HL-60 (cell line): ENCODE results near the gene TAAR8.

Experiments used
- DNase-seq, 2 experiments: peaks; one replicate each; pipeline ENCODE4 v3.0.0-alpha.2; 2010 to 2020; ENCODE audit warnings: low read depth in 1 of 2, low spot score in 1 of 2
- H3K27ac ChIP-seq: fragments of 250-450 bp; sonication (Bioruptor Pico); replicated peaks from 2 replicates; pipeline ENCODE4 v1.5.1; 2020; ENCODE audit warnings: mild to moderate bottlenecking, moderate library complexity
- H3K27me3 ChIP-seq: fragments of 250-450 bp; sonication (Bioruptor Pico); 2 replicates; pipeline ENCODE4 v1.5.1; 2021; ENCODE audit warnings: mild to moderate bottlenecking, moderate library complexity; ENCODE audit not compliant: insufficient read depth, poor library complexity, severe bottlenecking
- H3K4me3 ChIP-seq: replicated peaks from 2 replicates; pipeline ENCODE4 v1.5.1; 2011; ENCODE audit warnings: mild to moderate bottlenecking, control low read depth, low read length; ENCODE audit not compliant: insufficient read depth
- GABPA ChIP-seq: IDR thresholded peaks from 2 replicates; pipeline ENCODE4 v1.6.1; 2012; ENCODE audit warnings: low read depth
- POLR2AphosphoS5 ChIP-seq: IDR thresholded peaks from 2 replicates; pipeline ENCODE4 v1.6.1; 2012; ENCODE audit warnings: low read depth
- SPI1 ChIP-seq: IDR thresholded peaks from 2 replicates; pipeline ENCODE4 v1.6.1; 2012; ENCODE audit warnings: low read depth, mild to moderate bottlenecking, borderline replicate concordance
- TF ChIP-seq, protein P1 (sequence below): IDR thresholded peaks from 2 replicates; pipeline ENCODE4 v1.6.1; 2012; ENCODE audit warnings: low read depth; ENCODE audit not compliant: insufficient replicate concordance
- TF ChIP-seq, protein P2 (sequence below): IDR thresholded peaks from one replicate; pipeline ENCODE4 v1.5.1; 2011; ENCODE audit warnings: low read length, control low read depth, inconsistent platforms; ENCODE audit not compliant: insufficient read depth

The TAAR8 gene

DNA sequence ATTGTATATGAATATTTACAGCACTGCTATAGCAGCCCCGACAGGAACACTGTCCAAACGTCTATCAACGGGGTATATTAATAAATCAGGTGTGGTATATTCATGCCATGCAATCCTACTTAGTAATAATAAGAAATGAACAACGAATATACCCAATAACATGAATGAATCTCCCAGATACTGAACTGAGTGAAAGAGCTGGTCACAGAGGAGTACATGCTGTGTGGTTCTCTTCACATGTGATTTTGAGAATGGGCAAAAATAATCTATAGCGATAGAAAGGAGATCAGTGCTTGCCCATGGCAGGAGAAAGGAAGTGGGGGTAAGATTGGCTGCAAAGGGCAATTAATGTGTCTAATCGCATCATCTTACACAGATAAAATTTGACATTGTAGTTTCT, 13.9 kb downstream of the TAAR8 start:
- no peak overlapping the region for H3K4me3 ChIP-seq
- TF ChIP-seq GABPA: no peak
- no peak for TF ChIP-seq POLR2AphosphoS5
- no peak for TF ChIP-seq SPI1
- TF ChIP-seq, protein P1, sequence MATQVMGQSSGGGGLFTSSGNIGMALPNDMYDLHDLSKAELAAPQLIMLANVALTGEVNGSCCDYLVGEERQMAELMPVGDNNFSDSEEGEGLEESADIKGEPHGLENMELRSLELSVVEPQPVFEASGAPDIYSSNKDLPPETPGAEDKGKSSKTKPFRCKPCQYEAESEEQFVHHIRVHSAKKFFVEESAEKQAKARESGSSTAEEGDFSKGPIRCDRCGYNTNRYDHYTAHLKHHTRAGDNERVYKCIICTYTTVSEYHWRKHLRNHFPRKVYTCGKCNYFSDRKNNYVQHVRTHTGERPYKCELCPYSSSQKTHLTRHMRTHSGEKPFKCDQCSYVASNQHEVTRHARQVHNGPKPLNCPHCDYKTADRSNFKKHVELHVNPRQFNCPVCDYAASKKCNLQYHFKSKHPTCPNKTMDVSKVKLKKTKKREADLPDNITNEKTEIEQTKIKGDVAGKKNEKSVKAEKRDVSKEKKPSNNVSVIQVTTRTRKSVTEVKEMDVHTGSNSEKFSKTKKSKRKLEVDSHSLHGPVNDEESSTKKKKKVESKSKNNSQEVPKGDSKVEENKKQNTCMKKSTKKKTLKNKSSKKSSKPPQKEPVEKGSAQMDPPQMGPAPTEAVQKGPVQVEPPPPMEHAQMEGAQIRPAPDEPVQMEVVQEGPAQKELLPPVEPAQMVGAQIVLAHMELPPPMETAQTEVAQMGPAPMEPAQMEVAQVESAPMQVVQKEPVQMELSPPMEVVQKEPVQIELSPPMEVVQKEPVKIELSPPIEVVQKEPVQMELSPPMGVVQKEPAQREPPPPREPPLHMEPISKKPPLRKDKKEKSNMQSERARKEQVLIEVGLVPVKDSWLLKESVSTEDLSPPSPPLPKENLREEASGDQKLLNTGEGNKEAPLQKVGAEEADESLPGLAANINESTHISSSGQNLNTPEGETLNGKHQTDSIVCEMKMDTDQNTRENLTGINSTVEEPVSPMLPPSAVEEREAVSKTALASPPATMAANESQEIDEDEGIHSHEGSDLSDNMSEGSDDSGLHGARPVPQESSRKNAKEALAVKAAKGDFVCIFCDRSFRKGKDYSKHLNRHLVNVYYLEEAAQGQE: no peak
- TF ChIP-seq, protein P2, sequence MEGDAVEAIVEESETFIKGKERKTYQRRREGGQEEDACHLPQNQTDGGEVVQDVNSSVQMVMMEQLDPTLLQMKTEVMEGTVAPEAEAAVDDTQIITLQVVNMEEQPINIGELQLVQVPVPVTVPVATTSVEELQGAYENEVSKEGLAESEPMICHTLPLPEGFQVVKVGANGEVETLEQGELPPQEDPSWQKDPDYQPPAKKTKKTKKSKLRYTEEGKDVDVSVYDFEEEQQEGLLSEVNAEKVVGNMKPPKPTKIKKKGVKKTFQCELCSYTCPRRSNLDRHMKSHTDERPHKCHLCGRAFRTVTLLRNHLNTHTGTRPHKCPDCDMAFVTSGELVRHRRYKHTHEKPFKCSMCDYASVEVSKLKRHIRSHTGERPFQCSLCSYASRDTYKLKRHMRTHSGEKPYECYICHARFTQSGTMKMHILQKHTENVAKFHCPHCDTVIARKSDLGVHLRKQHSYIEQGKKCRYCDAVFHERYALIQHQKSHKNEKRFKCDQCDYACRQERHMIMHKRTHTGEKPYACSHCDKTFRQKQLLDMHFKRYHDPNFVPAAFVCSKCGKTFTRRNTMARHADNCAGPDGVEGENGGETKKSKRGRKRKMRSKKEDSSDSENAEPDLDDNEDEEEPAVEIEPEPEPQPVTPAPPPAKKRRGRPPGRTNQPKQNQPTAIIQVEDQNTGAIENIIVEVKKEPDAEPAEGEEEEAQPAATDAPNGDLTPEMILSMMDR: no peak
- no peak overlapping the region for H3K27ac ChIP-seq
- peaks cover 5% of the 10 kb centered on the region for H3K27me3 ChIP-seq
- DNase-seq: no peak

DNA sequence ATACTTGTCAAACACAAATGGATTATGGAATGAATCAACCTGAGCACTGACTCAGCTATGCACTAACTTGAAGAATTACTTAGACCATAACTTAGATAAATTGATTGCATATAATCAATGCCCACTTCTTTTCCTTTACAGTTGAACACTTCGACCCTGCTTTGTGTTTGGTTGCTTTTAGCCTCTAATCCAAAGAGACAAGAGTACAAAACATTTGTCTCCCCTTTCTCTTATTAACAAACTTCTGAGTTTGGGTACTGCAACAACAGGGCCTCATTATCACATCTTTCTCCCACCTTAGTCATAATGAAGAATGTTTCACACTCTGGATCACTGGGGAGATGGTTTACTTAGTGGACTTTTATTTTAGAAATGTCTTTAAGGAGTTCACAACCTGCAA, 15.1 kb downstream of the TAAR8 start:
- TF ChIP-seq POLR2AphosphoS5 (no peak), GABPA (no peak), SPI1 (no peak)
- TF ChIP-seq, protein P1: no peak
- TF ChIP-seq, protein P2: no peak
- Histone ChIP-seq H3K27ac (no peak overlapping the region), H3K4me3 (no peak overlapping the region), H3K27me3 (peaks cover 2% of the 10 kb centered on the region)
- no peak for DNase-seq

DNA sequence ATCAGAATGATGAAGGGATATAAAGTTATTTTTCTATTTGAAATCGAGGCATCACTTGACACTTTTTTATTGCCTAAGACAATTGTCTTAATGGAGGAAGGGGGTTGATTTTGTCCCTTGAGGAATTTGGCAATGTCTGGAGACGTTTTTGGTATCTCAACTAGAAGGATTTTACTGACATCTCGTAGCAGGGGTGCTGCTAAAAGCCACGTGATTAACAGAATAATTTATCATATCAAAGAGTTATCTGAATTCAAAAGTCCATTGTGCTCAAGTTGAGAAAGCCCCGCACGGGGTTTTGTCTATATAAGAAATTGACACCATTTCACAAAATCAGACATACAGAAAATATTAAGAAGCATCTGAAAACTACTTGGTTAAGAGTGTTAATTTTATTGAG, 16.1 kb downstream of the TAAR8 start:
- peaks cover 2% of the 10 kb centered on the region for H3K27me3 ChIP-seq
- DNase-seq: no peak
- H3K27ac ChIP-seq: no peak overlapping the region
- H3K4me3 ChIP-seq: no peak overlapping the region
- no peak for TF ChIP-seq SPI1

DNA sequence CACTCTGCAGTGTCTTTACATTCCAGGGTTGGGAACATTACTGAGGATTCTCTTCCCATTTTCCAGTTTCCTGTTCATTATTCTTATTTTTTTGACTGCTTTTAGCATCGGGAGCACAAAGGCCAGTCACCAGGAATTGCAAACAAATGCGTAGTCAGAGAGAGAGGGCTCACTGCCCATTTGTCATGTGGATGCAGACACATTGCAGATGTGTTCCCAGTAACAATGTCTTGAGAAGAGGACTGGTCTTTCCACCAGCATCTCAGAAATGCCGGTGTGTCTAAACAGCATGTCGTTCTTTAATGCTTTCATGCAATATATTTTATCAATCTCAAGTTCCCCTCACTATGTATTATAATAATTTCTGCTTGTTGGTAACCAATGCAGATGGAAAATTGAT, 16.7 kb downstream of the TAAR8 start:
- Histone ChIP-seq H3K27me3 (peaks cover 2% of the 10 kb centered on the region), H3K27ac (no peak overlapping the region), H3K4me3 (no peak overlapping the region)
- DNase-seq: no peak
- TF ChIP-seq POLR2AphosphoS5: no peak

DNA sequence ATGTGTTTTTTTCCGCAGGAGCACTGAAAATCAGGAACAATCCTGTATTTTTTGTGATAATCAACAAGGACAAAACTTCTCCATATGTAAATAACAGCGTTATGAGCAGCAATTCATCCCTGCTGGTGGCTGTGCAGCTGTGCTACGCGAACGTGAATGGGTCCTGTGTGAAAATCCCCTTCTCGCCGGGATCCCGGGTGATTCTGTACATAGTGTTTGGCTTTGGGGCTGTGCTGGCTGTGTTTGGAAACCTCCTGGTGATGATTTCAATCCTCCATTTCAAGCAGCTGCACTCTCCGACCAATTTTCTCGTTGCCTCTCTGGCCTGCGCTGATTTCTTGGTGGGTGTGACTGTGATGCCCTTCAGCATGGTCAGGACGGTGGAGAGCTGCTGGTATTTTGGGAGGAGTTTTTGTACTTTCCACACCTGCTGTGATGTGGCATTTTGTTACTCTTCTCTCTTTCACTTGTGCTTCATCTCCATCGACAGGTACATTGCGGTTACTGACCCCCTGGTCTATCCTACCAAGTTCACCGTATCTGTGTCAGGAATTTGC, 17.8 kb downstream of the TAAR8 start, which contains the start of gene TAAR6:
Gene TAAR6, plus strand, starts transcription at position 102 of the 557 bp plus-strand sequence. Its CDS starts 0 bp downstream, at position 102.
- H3K27ac ChIP-seq: no peak within 1 kb of the TSS
- no peak for DNase-seq
- H3K4me3 ChIP-seq: no peak within 1 kb of the TSS
- TF ChIP-seq, protein P1: no peak
- no peak for TF ChIP-seq SPI1
- TF ChIP-seq, protein P2: no peak
- no peak for TF ChIP-seq GABPA
- no peak for TF ChIP-seq POLR2AphosphoS5
- H3K27me3 ChIP-seq: peaks cover 2% of the 10 kb centered on the region
